GM13976 (cell line): Measurements from ENCODE around the gene SETMAR.
"Not testable (repeated sequence)": the region's sequence is repeated elsewhere in the genome, so short reads cannot be mapped to it uniquely, and the experiment has no call there.

Experiments
- DNase-seq: peaks from one replicate; pipeline ENCODE4 v3.0.0; 2012; ENCODE audit warnings: low spot score
- in situ Hi-C: fragments of 300-500 bp; cut with MboI; formaldehyde crosslinking; loops from one replicate; pipeline ENCODE4 v1.12.0; 2022; ENCODE audit warnings: low sequenced_read_pairs, mixed read lengths, inconsistent platforms; ENCODE audit not compliant: unreplicated experiment
- TF ChIP-seq, protein P1 (sequence below): IDR thresholded peaks from 2 replicates; pipeline ENCODE4 v1.5.1; 2012; ENCODE audit warnings: borderline replicate concordance, mild to moderate bottlenecking; ENCODE audit not compliant: insufficient read depth; ENCODE audit errors: extremely low read depth, missing control alignments, control extremely low read depth

SETMAR gene

DNA sequence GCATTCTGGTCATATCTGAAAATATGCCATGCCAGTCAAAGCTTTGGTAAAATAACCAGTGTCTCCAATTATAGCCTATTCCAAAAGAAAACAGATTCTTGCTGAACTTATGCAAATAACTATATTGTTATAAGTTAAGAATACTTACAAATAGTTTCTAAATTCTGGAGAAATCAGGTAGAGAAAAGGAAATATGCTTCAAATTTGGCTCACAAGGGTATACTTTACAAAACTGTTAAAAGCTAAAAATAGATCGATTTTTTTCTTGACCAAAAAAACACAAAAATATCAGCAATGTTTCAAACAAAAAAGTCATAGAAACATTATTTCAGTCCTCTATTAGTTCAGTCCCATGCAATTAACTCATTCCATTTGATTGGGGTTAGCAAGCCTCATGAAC lies 23.7 kb downstream of the SETMAR start:
- in situ Hi-C loops = no loop called here
- DNase-seq = no peak
- TF ChIP-seq, protein P1, sequence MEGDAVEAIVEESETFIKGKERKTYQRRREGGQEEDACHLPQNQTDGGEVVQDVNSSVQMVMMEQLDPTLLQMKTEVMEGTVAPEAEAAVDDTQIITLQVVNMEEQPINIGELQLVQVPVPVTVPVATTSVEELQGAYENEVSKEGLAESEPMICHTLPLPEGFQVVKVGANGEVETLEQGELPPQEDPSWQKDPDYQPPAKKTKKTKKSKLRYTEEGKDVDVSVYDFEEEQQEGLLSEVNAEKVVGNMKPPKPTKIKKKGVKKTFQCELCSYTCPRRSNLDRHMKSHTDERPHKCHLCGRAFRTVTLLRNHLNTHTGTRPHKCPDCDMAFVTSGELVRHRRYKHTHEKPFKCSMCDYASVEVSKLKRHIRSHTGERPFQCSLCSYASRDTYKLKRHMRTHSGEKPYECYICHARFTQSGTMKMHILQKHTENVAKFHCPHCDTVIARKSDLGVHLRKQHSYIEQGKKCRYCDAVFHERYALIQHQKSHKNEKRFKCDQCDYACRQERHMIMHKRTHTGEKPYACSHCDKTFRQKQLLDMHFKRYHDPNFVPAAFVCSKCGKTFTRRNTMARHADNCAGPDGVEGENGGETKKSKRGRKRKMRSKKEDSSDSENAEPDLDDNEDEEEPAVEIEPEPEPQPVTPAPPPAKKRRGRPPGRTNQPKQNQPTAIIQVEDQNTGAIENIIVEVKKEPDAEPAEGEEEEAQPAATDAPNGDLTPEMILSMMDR = no peak

DNA sequence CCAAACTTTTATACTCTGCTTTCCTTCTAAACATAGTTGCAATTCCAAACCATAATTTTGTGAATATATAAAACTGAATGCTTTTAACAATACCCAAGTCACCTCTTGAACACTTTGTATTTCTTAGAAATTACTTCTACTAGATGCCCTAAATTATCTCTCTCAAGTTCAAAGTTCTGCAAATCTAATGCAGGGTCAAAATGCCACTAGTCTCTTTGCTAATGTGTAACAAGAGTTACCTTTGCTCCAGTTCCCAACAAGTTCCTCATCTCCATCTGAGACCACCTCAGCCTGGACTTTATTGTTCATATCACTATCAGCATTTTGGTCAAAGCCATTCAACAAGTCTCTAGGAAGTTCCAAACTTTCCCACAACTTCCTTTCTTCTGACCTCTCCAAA lies 26.6 kb downstream of the SETMAR start:
- in situ Hi-C loops, DNase-seq: not testable (repeated sequence)

DNA sequence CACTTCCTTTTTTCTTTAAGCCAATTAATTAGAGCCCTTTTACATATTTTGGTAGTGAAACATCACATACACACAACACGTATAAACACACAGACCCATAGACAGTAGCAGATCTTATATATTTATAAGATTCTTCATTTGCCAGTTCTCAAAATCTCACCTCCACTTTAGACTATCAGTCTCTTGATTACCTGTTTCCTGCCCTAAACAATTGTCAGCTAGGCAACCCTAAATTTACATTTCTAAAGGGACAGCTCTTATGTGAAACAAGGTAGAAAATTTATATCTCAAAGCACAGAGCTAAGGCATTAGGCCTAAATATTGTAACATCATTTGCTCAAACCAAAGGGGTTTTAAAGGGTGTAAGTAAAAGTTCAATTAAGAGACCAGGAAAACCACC lies 28.9 kb downstream of the SETMAR start:
- TF ChIP-seq, protein P1 = no peak
- in situ Hi-C loops = no loop called here
- DNase-seq = no peak

- DNase-seq = no peak
- in situ Hi-C loops = no loop called here
- TF ChIP-seq, protein P1 = no peak
These were observed 29.4 kb downstream of the SETMAR start for GRCh38 chr3:4332574-4332973.

DNA sequence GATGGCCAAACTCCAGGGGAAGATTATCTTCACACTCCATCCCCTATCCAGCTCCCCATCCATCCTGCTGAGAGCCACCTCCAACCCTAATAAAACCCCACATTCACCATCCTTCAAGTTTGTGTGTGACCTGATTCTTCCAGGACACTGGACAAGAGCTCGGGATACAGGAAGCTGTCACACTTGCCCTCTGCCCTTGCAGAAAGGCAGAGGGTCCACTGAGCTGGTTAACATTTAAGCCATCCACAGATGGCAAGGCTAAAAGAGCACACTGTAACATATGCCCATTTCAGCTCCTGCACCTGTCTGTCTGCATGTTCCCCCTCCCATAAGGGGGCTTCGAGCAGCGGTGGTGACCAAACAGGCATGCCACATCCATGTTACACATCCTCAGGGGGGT lies 29.8 kb downstream of the SETMAR start:
- in situ Hi-C loops = no loop called here
- TF ChIP-seq, protein P1 = no peak

DNA sequence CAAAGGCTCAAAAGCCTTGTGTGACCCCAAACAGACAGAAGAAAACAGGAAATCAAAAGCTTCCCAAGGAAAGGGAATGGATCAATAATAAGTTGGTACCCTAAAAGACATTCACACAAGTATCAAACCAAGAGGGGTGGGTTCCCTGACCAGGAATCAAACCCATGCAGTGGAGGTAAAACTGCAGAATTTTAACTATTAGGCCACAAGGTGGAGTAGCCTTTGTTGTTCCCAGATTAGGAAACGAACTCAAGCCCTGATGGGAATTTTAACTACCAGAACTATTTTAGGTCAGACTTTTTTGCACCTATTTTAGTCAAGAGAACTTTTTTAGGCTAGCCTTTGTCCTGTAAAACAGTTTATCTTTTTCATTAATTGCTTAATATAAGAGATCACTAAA lies 31.4 kb downstream of the SETMAR start:
- TF ChIP-seq, protein P1 = no peak
- DNase-seq = no peak
- in situ Hi-C loops = no loop called here

More for the DNA sequence above, 29.8 kb downstream of the SETMAR start:
- no peak for DNase-seq

GRCh38 chr3:4335840-4336562 lies 32.8 kb downstream of the SETMAR start:
- TF ChIP-seq, protein P1 = no peak
- DNase-seq = no peak
- in situ Hi-C loops = no loop called here
